AG04449 (cell line): ENCODE measurements around the gene R3HCC1L.

Source experiments
- CTCF ChIA-PET: fragments of 350-600 bp; formaldehyde crosslinking; extraction: SDS; loops from one replicate; lab custom pipeline; 2021; ENCODE audit warnings: antibody characterized with exemption; lab: Yijun Ruan, JAX
- POLR2A ChIA-PET: fragments of 400-600, 350-600 bp; formaldehyde crosslinking; extraction: SDS; loops from one replicate; lab custom pipeline; 2020; ENCODE audit warnings: antibody characterized with exemption, inconsistent platforms; lab: Yijun Ruan, JAX
- DNase-seq: peaks from one replicate; pipeline ENCODE4 v3.0.0-alpha.2; 2010; ENCODE audit warnings: low read depth, low spot score
- H3K4me3 ChIP-seq: 2 replicates; pipeline ENCODE4 v1.5.1; 2011; ENCODE audit warnings: low read depth, mild to moderate bottlenecking, control low read depth, low read length
- CTCF ChIP-seq: IDR thresholded peaks from one replicate; pipeline ENCODE4 v1.5.1; 2011; ENCODE audit warnings: mild to moderate bottlenecking, moderate library complexity, low read length, control low read depth, inconsistent platforms; ENCODE audit not compliant: insufficient read depth; ENCODE audit errors: missing control alignments

The R3HCC1L gene

DNA sequence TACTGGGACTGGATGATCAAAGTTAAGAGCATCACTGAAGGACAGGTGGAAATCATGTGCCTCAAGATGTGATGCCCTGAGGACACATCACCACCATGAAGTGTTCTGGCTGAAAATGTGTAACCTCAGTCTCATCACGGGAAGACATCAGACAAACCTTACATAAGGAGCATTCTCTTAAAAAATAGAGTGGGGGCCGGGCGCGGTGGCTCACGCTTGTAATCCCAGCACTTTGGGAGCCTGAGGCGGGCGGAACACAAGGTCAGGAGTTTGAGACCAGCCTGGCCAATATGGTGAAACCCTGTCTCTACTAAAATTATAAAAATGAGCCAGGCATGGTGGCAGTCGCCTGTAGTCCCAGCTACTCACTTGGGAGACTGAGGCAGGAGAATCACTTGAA is 67.9 kb downstream of the R3HCC1L start:
- ChIA-PET CTCF (no interaction called here), POLR2A (no interaction called here)
- H3K4me3 ChIP-seq: no peak overlapping the region
- TF ChIP-seq CTCF: no peak
- no peak for DNase-seq

GRCh38 chr10:98205351-98205750 is 70.9 kb downstream of the R3HCC1L start:
- TF ChIP-seq CTCF: no peak
- CTCF ChIA-PET: interaction anchor here (0.8 to 1.6 kb wide), 2 partner anchors 34 to 104 kb away, joined by 3 to 11 read pairs; no protein-coding TSS in a partner anchor
- no peak overlapping the region for H3K4me3 ChIP-seq
- no peak for DNase-seq
- POLR2A ChIA-PET: no interaction called here

- ChIA-PET POLR2A (no interaction called here), CTCF (interaction anchor here (0.9 kb wide), 1 partner anchor 38 kb away, joined by 3 read pairs; no protein-coding TSS in a partner anchor)
- DNase-seq: no peak
- H3K4me3 ChIP-seq: no peak overlapping the region
- no peak for TF ChIP-seq CTCF
Measured at GRCh38 chr10:98208925-98209324, 74.5 kb downstream of the R3HCC1L start.

- no peak for TF ChIP-seq CTCF
- no peak for DNase-seq
- POLR2A ChIA-PET: no interaction called here
- no peak overlapping the region for H3K4me3 ChIP-seq
- CTCF ChIA-PET: interaction anchor here (0.9 kb wide), 1 partner anchor 38 kb away, joined by 3 read pairs; no protein-coding TSS in a partner anchor
Measured at GRCh38 chr10:98209441-98209840, 75.0 kb downstream of the R3HCC1L start.

GRCh38 chr10:98212196-98212595 is 77.7 kb downstream of the R3HCC1L start:
- no peak for DNase-seq
- ChIA-PET POLR2A (no interaction called here), CTCF (interaction anchor here (2.1 kb wide), 1 partner anchor 42 kb away, joined by 10 read pairs; no protein-coding TSS in a partner anchor)
- TF ChIP-seq CTCF: no peak
- no peak overlapping the region for H3K4me3 ChIP-seq

- ChIA-PET CTCF (interaction anchor here (1.3 kb wide), 1 partner anchor 44 kb away, joined by 4 read pairs; no protein-coding TSS in a partner anchor), POLR2A (no interaction called here)
- no peak for TF ChIP-seq CTCF
- DNase-seq: no peak
- no peak overlapping the region for H3K4me3 ChIP-seq
Measured at GRCh38 chr10:98213740-98214139, 79.3 kb downstream of the R3HCC1L start.
